ENCODE results near the gene POPDC3.
"Not testable (repeated sequence)": the region's sequence is repeated elsewhere in the genome, so short reads cannot be mapped to it uniquely, and the experiment has no call there.

The POPDC3 gene, protein sequence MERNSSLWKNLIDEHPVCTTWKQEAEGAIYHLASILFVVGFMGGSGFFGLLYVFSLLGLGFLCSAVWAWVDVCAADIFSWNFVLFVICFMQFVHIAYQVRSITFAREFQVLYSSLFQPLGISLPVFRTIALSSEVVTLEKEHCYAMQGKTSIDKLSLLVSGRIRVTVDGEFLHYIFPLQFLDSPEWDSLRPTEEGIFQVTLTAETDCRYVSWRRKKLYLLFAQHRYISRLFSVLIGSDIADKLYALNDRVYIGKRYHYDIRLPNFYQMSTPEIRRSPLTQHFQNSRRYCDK

DNA sequence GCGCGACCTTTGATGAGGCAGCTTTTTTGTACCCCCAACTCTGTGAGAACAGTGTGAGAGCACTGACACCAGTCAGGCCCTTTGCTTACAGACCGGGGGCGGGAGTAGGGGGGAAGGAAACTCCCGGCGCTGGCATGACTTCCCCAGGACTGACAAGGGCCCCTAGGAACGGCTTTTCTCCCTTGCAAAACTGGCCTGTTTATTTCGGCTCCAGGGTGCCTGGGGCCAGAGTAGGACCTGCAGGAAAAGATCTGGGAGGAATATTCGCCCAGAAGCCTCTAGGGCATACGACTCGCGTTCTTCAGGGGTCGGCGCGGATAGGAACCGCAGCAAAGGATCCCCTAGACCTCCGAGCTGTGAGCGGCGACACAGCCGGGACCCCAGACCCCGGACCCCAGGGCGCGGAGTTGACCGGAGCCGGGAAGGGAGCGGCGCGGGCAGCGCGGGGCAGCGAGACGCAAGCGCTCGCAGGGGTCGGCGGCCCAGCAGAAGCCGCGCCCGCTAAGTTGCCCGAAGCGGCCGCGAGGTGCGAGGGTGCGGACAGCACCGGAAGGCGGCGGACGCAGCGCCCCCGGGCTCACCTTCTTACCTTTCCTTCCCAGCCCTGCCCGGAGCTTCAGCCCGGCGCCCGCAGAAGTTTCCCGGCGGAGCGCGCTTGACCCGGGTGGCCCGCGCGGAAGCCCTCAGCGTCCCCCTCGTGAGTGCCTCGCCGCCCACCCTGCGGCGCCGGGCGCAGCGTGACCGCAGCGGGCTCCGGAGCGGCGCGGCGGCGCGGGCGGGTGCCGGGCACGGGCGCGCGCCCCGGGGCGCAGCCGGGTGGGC lies at the start of gene POPDC3:
POPDC3 (minus strand) TSS at position 771 of the 822 bp plus-strand sequence. CDS start 18,105 bp downstream, outside the sequence.
- no peak for DNase-seq

DNA sequence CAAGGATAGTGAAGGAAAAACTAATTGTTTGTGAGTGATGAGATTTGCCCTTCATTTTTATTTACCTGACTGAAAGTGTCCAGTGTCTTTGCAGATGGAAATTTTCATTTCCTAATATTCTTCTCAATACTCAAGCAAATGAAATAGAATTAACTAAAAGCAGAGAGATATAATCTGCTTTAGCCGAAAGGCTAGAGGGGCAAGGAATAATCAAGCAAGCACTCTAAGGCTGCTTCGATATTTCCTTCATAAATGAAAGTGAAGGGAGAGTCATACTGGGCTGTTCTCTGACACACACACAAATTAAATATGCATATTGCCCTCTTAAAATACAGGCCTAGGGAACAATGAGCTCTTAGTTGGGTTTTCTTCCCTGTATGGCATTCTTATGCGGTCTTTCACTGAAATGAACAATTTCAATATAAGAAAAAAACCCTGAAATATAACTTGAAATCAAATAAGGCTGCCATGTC lies 47.5 kb upstream of the POPDC3 start:
- DNase-seq = no peak

DNA sequence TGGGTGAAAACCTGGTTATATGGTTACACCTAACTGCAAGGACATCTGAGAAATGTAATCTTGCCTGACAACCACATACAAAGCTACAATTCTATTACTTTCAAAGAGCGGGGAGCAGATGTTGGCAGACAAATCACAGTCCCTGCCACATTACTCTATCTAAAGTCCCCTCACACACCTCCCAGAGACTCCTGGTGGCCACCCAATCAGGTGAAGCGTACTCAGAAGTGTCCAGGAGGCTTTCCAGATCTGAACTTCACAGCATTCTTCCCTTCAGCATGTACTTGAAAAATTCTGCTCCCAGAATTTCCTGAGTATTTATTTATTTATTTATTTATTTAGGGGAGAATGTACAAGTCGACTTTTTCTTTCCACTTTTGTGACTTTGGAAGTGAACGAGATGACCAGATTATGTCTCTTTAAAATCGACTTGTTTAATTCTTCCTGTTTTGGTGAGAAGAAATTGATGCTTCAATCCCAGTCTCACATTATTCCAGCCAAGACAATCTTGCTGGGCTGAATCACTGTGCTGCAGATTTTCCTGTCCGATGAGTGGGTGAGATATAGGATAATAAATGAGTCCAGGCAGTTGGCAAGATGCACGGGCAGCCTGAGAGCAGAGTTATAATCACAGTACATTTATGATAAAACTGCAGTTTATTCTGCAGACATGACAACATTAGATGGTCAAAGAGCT lies 46.9 kb upstream of the POPDC3 start:
- no peak for DNase-seq

DNA sequence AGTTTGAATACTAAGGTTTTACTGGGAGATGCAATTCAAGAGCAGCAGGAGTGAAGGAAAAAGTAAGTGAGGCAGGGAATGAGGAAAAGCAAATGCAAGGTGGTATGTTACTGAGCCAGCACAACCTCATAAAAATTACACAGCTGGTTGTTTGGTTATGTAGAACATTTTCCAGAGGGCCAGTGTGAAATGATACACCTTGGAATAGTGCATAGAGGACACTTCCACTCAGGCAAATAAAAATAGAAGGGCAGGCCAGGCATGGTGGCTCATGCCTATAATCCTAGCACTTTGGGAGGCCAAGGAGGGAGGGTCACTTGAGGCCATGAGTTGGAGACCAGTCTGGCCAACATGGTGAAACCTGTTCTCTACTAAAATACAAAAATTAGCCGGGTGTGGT lies 43.4 kb upstream of the POPDC3 start:
- no peak for DNase-seq

DNA sequence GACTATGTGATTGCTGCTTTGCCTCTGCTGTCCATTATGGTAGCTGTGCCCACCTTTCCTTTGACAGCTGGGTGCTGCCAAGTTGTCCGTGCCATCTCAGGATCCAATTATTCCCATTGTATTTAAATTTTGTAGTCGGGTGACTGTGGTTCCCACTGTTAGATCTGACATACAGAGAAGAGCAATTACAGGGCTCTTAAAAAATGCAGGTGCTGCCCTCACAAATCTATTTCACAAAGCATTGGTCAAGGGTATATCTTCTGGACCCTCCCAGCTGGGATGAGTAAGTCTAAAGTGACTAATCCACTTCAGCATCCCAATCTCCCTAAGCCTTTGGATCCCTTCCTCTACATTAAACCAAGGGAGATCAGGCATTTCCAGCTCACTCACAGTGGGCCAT lies 41.4 kb upstream of the POPDC3 start:
- not testable (repeated sequence) for DNase-seq

DNA sequence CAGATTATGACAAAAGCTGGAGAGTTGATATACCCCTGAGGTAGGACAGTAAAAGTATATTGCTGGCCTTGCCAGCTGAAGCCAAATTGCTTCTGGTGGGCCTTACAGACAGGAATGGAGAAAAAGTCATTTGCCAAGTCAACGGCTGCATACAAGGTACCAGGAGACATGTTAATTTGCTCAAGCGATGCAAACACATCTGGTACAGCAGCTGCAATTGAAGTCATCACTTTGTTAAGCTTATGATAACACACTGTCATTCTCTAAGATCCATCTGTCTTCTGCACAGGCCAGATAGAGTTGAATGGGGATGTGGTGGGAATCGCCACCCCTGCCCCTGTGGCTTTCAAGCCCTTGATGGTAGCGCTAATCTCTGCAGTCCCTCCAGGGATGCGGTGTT lies 40.4 kb upstream of the POPDC3 start:
- DNase-seq = no peak

DNA sequence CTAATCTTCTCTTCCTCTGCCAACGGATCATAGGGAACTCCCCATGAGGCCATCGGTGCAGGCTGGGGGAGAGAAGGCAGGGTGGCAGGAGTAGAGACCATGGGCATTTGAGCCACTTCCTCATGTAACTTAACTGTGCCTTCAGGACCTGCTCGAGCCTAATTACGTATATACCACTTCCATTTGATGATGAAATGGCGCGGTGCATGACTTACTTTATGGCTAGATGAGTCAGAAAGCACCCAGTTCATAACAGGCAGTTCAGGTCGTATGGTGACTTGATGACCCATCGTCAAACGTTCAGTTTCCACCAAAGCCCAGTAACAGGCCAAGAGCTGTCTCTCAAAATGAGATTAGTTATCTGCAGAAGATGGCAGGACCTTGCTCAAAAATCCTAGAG lies 39.4 kb upstream of the POPDC3 start:
- not testable (repeated sequence) for DNase-seq

DNA sequence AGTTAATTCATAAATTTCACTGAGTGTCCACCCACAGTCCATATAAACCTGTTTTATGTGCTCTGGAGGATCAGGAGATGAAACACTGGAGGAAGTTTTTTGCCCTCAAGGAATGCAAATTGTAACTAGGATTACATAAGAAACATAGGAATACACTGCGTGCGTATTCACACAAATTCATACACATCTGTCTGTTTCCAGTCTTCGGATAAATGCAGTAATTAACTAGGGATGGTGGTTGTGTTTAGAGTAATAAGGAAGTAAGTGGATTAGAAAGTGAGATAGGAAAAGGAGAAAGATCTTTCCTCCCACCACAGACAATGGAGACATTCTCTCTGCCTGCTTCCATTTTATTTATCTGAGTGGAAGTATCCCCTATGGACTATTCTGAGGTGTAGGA lies 35.7 kb upstream of the POPDC3 start:
- DNase-seq = no peak

DNA sequence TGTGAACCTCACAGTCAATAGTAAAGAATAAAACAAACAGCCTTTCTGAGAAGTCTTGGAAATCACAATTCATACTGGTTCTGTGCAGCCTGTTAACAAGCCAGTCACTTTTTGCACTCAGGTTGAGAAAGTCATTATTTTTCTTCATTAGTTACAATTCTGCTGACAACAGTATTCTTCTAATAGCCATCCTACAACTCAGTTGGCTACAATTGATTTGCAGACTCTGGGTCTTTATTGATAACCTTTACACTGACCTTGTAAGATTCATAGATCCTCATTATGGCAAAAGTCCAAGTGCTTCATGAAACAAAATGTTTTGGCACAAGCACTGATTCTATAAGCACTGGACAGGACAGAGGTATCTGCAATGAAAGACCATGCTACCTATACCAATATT lies 34.9 kb upstream of the POPDC3 start:
- DNase-seq = no peak

DNA sequence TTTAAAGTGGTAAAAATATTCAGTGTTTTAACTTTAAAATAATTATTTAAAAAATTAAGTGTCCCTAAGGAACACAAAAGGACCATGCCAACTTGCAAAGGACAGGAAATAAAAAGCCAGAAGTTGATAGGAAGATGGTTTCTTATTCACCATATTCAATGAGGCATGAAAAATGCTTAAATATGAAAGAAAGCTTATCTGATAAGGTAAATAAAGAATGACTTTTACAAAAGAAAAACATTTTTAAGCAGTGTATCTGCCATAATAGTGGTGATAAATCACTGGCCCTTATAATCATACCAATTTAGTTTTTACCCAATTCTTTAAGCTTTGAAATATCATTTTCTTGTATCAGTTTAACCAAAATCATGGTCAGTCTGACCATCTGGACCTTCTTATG lies 33.5 kb upstream of the POPDC3 start:
- DNase-seq = no peak

DNA sequence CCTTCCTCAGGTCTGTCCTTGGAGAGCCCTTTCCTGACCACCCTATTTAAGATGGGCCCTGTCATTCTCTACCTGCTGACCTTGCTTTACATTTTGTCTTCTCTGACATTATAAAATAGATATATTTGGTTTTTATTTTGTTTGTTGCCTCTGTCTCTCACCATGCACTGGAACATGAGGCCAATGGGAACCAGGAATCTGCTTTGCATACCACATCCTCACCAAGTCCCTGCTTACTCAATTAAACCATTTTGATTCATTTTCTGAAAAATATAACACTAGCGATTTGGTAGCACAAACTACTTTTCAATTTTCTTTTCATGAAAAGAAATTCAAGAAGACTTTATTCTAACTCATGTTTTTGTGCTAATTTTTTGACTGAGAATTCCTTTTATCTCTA lies 32.8 kb upstream of the POPDC3 start:
- DNase-seq = no peak

DNA sequence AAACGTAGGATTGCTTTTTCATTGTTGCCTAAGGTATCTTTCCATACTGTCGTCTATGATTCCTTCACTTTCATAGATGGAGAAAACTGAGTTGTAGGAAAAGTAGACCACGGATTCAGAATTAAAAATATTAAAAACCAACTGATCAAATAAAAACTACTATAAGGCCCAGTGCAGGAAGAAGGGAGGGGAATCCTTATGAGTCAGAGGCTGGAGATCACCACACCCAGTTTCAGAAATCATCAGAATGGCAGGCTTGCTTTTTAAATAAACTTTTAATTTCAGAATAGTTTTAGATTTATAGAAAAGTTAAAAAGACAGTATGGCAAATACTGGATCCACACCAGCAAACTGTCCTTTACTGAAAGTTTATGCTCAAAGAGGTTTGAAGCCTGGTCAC lies 32.0 kb upstream of the POPDC3 start:
- DNase-seq = no peak

DNA sequence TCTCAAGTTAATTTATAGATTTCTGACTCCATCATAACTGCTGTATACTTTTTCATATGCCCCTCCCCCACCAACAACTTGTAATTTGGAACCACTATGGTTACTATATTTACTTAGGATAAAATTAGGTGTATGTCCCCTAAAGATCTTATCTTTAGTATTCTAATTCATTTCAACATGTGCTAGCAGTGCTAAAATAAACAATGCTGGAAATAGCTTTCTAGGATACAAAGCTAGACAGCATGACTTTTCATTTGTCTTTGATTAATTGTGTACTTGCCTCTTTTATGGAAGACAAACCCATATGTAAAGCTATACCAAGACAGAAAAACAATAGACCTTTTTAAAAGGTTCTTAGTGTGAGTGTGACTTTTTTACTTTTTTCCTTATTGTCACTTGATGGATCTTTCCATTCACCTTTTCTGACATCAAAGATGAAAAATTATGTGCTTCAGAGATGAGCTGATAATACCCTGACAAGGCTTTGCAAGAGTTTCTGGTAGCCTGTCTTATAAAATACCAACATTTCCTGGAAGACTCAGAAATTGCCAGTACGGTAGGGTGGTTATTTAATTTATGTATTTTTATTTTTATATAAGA lies 31.2 kb upstream of the POPDC3 start:
- no peak for DNase-seq

DNA sequence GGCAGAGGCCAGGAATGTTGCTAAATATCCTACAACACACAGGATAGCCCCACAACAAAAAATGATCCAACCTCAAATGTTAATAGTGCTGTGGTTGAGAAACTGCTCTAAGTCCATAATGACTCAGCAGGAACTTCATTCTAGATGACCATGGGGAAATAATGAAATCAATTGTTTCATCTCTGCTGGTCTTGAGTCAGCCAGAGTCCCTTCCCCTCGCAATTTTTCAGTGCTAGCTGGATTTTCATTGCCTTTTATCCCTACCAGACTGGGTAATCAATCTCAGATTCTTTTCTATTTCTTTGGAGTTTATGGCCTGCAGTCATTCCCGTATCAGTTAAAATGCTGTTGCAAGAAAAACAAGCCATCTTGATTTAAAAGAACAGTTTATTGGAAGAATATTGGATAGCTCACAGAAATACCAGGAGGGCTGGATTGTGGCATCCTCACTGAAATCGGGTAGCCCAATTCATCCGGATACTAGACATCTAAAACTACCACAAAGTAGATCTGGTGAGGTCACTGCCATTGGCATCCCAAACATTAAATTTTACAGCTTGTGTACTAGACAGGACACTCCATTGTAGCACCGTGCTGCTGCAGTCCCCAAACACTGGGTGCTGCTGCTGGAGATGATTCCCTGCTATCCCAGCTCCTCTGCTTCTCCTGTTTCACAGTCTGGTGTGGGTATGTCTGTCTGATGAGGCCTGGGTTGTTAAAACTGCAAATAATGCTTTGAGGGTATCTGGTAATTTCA lies 30.3 kb upstream of the POPDC3 start:
- no peak for DNase-seq

DNA sequence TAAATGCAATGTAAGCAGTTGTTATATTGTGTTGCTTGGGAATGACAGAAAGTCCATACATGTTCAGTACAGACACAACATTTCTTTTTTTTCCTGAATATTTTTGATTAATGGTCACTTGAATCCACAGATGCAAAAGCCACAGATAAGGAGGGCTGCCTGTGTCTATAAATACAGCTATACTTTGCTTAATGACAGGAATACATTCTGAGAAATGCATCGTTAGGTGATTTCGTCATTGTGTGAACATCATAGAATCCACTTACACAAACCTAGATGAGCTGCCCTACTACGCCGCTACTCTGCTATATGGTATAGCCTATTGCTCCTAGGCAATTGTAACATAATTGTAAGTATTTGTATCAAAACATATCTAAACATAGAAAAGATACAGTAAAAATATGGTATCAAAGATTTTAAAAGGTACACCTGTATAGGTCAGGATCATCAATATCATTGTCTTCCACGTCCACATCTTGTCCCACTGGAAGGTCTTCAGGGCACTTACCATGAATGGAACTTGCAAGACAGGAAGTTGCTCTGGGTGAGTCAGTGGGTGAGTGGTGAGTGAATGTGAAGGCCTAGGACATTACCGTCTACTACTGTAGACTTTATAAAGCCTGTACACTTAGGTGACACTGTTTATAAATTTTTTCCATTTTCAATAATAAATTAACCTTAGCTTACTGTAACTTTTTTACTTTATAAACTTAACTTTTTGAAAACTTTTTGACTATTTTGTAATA lies 27.9 kb upstream of the POPDC3 start:
- DNase-seq = no peak

DNA sequence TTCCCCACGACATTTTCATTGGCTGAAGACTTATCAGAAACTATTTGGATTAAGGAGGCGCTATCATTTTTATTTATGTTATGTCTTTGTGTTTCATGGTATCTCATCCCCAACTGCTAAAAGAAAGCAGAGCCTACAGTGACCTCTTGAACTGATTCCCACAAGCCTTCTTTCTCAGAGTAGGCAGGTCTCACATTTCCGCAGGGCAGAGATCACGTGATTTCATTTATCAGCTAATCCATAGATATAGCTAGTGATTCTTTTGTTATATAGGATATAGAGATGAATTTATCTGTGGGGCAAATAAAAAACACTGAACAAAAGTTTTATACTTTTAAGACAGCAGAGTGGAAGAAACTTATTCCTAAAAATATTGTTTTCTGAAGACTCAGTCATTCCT lies 25.0 kb upstream of the POPDC3 start:
- no peak for DNase-seq

DNA sequence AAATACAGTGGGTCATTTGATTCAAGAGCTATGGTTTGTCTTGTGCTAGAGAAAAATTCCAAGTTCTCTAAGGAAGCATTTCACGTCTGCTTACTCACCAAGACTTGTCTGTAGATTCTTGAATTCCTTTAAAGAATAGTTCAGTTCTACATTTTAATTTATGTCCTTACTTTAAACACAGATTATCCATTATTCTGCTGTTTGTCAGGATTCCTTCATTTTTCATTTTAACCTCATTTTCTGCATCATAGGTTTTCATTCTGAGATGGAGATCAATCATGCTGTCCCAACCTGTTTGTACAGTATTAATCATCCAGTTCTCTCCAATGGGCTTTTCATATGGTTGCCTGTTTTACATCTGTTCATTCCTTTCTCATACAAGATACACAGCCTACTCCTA lies 24.5 kb upstream of the POPDC3 start:
- no peak for DNase-seq

DNA sequence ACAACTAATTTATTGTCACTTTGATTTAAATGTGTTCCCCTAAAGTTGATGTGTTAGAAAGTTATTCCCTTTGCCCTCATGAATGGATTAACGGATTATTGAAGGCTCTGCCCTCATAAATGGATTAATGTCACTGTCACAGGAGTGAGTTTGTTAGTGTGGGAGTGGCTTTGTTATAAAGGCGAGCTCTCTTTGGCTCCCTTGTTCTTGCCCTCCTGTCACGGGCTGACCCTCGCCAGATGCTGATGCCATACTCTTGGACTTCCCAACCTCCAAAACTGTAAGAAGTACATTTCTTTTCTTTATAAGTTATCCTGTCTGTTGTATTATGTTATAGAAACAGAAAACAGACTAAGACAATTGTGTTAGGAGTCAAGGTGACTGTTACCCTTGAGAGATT lies 22.7 kb upstream of the POPDC3 start:
- no peak for DNase-seq

DNA sequence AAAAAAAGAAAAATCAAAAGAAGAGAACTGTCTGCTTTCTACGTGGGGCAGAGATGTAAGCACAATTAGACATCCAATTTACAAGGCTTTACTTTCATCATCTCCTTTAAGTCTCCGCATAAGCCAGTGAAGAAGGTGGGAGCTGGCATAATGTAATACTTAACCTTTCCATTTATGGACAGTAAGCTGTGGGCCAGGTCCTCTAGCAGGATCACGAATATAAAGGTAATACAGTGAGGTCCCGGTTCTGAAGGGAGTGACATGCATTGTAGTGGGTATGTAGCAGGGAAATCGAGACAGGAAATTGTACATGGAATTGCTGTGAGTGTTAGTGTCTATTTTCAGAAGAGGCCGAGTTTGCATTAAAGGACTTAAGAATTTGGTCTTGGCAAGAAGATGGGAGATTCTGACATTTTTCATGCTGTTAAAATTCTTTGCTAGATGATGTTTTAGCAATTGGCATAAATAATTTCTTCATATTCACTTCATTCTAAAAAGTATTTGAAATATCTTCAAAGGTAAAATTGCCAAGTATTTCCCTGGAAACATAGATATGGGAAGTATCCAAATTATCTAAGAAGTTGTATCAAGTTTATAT lies 20.4 kb upstream of the POPDC3 start:
- no peak for DNase-seq

DNA sequence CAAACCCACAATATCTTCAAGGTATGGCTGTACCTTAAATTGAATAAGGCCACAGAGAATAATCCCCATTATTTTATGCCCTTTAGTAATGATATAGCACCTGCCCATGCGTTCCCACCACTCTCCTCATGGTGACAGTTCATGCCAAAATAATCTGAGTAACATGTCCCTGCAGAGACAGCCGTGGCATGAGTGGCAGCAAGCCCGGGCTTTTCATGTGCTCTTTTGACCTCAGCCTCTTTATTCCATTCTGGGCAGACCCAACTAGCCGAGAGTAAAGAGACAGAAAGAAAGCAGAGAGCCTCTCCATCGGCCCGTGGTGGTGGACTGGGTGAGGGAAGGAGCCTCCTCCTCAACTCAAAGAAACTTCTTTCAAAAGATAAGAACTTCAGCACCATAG lies 19.9 kb upstream of the POPDC3 start:
- no peak for DNase-seq

DNA sequence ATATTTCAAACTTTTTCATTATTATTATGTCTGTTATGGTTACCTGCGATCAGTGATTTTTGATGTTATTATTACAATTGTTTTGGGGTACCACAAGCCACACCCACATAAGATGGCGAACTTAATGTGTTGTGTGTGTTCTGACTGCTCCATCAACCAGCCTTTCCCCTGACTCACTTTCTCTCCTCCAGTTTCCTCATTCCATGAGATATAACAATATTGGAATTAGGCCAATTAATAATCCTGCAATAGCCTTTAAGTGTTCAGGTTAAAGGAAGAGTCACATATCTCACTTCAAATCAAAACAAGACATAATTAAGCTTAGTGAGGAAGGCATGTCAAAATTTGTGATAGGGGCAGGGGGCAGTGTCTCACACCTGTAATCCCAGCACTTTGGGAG lies 16.3 kb upstream of the POPDC3 start:
- no peak for DNase-seq

Data from activated CD4-positive, alpha-beta T cell treated with anti-CD3 and anti-CD28 coated beads, Interleukin-2, amount 50 U/mL, for 1 hour (primary cell).